NB4 (cell line): Measurements from ENCODE around the gene TCHH.

Experiments used
- MYC ChIP-seq: IDR thresholded peaks from 2 replicates; pipeline ENCODE4 v1.6.1; 2011; ENCODE audit warnings: low read depth, low read length
- POLR2A ChIP-seq: IDR thresholded peaks from 2 replicates; pipeline ENCODE4 v1.6.1; 2011; ENCODE audit warnings: mild to moderate bottlenecking; ENCODE audit not compliant: insufficient read length; ENCODE audit errors: extremely low read depth
- TF ChIP-seq, protein P1 (sequence below): IDR thresholded peaks from one replicate; pipeline ENCODE4 v1.5.1; 2012; ENCODE audit warnings: low read depth, low read length
- TF ChIP-seq, protein P2 (sequence below): IDR thresholded peaks from 2 replicates; pipeline ENCODE4 v1.6.1; 2011; ENCODE audit warnings: low read depth, low read length

DNA sequence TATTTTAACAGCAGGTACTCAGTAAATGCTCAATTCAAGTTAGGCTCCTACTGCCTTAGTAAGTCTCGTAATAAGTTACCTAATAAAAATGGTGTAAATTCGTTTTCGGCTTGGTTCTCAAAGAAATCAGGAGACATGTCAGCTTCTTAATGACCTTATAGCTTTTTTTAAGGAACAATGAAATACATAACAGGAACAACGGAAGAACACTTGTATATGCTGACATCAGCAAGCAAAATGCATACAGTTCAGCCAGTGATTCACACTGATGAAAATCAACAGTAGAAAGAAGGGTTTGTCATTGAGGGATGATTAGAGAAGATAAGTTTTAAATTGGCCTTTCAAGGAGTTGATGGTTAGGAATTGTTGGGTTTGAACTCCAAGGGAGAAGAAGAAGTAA is 30.5 kb upstream of the TCHH start:
- TF ChIP-seq, protein P1, sequence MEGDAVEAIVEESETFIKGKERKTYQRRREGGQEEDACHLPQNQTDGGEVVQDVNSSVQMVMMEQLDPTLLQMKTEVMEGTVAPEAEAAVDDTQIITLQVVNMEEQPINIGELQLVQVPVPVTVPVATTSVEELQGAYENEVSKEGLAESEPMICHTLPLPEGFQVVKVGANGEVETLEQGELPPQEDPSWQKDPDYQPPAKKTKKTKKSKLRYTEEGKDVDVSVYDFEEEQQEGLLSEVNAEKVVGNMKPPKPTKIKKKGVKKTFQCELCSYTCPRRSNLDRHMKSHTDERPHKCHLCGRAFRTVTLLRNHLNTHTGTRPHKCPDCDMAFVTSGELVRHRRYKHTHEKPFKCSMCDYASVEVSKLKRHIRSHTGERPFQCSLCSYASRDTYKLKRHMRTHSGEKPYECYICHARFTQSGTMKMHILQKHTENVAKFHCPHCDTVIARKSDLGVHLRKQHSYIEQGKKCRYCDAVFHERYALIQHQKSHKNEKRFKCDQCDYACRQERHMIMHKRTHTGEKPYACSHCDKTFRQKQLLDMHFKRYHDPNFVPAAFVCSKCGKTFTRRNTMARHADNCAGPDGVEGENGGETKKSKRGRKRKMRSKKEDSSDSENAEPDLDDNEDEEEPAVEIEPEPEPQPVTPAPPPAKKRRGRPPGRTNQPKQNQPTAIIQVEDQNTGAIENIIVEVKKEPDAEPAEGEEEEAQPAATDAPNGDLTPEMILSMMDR: no peak
- no peak for TF ChIP-seq MYC
- TF ChIP-seq, protein P2, sequence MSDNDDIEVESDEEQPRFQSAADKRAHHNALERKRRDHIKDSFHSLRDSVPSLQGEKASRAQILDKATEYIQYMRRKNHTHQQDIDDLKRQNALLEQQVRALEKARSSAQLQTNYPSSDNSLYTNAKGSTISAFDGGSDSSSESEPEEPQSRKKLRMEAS: no peak
- no peak for TF ChIP-seq POLR2A
